ENCODE results near the gene STIM1.

Gene STIM1

GRCh38 chr11:3831378-3832239 is 23.9 kb upstream of the STIM1 start:
- no peak for DNase-seq

DNA sequence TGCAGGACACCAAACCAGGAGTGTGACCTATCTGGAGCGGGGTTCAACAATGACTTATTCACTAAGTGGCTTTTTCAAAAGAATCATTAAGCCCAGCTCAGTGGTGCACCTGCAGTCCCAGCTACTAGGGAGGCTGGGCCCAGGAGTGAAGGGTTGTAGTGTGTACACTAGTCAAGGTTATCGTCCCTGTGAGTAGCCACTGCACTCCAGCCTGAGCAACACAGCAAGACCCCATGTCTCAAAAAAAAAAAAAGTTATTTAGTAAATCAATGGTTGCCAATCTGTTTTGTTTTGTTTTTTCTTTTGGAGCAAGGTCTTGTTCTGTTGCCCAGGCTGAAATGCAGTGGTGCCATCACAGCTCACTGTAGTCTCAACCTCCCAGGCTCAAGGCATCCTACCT is 22.6 kb upstream of the STIM1 start:
- DNase-seq, result no peak

GRCh38 chr11:3833449-3833848 is 22.0 kb upstream of the STIM1 start:
- DNase-seq, result no peak

DNA sequence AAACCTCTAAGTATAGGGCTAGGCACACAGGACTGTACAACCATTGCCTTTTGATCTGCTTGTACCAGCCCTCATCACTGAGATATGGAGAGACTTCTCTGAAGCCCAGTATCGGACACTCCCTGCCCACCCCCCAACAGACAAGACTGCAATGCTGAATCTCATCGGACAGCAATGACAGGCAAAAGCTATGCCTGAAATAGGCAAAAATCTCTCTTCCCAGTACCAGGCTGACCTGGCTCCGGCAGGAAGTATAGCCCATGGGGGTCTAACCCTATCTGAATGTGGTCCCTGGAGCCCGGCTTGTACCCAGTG is 21.2 kb upstream of the STIM1 start:
- DNase-seq, result no peak

DNA sequence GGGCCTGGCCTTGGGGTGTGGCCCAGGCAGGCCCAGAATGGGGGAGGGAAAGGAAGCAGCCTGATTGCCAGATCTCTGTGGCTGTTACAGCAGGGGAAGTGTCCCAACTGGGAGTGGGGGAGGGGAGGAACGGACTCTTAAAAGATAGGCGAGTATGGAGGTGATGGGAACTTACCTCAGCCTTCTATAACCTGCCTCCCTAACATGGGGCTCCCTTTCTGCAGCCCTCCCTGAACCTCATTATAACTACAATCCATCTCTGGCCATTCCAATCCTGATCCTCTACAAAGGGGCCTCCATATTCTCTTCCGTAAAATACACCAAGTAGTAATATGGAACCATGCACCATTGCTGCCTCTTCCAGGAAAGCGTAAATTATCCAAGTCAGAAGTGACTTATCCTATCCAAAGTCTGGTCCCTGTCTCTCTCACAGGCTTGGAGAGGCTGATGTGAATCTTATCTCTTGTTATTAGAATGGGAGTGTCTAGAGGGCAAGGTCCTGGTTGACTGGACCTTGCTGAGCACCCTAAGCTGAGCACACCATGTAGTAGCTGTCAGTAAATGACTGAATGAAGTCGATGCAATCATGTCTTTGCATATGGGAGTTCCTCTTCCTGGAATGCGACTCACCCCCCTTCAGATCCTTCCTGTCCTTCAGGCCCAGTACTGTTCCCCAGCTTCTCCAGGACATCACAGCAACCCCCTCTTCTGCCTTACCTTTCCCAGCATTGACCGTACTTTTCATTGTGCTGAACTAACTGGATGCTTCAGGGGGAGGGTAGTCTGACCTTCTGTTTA is 20.6 kb upstream of the STIM1 start:
- DNase-seq, result peak; percentile 18

GRCh38 chr11:3835751-3836150 is 19.7 kb upstream of the STIM1 start:
- no peak for DNase-seq

- DNase-seq, result no peak
These were observed 18.6 kb upstream of the STIM1 start for GRCh38 chr11:3836903-3837302.

DNA sequence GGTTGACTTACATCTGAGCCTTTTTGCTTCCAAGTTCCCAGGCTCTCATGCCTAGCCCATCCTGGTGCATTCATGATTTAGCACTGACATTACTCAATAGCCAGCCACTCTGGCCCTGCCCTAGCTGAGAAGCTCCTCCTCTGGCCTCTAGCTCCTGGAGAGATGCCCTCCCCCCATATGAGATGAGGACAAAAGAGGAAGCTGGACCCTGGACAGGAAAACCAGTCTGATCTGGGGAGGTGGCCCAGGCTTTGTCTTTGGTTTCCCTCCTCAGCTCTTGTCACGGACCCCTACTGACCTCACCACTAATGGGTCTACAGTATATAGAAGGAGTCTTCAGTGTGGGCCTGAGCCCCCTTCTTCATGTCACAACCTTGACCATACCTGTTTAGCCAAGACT is 17.7 kb upstream of the STIM1 start:
- peak; percentile 21 for DNase-seq

- DNase-seq, result no peak
These were observed 17.0 kb upstream of the STIM1 start for GRCh38 chr11:3838504-3838903.

DNA sequence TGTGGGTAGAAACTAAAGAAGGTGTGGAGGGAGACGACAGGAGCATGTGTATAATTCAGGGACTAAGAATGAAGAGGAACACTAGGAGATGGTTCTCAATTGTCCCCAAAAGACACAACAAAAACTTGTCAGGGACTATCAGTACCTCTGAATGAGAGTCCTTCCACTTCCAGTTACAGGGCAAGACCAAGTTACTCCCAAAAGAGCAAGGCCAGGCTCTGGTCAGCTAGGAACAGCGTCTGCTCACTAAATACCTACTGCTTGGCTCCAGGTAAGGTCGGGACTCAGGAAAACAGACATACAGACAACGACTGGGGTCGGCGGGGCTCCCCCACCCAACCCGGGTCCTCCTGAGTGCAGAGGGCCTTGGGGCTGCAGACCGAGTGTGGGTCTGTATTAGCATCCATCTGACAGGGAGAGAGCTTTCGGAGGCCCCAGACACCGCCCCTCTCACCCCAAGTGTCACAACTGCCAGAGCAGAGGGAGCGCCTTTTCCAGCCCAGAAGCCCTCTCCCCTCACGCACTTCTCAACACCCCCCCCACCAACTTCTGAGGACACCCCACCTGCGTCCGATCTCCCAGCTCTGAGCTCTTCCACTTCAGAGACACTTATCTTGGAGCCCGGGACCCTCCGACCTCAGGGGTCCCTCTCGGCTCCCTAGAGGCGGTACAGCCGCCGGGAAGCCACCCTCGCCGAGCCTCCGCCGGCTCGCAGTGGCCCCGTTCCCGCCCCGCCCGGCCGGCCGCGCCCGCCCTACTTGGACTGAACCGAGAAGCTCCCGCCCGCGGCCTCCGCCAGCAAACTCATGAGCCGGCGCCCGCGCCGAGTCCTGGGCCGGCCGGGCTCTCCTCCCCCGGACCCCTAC is 15.2 kb upstream of the STIM1 start:
- no peak for DNase-seq

DNA sequence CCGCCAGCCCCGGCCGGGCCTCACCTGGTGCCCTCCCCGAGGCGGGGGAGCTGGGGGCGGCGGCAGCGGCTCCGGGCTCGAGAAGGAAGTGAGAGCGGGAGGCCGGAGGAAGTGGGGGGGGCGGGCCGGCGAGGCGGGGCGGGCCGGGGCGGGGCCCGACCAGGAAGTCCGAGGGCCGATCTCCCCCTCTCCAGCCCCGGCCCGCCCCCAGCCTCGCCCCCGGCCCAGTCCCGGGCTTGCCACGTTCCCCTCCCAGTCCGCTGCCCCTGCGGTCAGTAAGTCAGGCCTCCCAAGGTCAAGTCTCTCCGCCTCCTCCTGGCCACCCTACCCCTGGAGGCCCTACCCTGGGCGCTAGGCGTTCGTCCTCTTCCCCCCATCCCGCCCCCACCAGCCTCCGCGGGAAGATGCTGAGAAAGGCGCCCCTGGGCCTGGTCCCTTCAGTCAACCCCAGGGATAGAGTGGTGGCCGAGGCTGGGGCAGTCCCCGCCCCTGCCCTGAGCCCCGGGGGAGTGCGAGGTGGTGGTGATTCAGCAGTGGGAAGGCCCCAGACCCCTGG is 14.5 kb upstream of the STIM1 start, which contains the start of gene RHOG:
Gene RHOG, minus strand, starts transcription at position 90 of the 556 bp plus-strand sequence. CDS start 12,821 bp downstream, outside the sequence.
- peak; percentile 84 for DNase-seq

DNA sequence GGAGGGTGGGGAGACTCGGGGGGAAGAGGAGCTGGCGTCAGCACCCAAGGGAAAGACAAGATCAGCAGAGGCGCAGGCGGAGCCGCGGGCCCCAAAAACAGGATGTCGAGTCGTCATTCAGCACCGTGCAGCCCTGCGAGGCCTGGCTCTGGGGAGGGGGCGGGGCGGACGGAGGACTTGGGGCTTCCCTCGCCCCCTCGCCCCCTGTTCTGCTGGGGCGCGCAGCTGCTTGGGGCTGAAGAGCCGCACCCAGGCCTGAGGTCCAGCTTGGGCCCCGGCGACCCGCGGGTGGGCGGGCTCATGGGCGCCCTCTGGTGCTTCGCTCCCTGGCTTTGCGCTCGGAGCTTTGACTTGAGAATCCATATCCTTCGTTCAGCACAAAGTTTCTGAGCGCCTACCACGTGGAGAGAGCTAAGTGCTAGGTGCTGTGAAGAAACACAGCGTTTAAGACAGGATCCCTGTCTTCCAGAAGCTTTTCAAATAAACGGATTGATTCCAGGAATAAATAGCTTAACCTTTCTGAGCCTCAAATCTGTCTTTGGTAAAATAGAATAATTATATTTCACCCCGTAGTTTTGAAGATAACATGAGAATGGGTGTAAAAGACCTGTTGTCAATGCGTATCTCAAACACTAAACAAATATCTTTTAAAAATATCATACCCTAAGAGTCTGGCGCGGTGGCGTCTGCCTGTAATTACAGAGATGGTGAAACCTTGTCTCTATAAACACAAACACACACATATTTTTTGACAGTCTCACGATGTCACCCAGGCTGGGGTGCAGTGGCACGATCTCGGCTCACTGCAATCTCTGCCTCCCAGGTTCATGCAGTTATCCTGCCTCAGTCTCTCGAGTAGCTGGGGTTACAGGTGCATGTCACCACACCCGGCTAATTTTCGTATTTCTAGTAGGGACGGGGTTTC is 13.8 kb upstream of the STIM1 start:
- DNase-seq, result peak; percentile 81

DNA sequence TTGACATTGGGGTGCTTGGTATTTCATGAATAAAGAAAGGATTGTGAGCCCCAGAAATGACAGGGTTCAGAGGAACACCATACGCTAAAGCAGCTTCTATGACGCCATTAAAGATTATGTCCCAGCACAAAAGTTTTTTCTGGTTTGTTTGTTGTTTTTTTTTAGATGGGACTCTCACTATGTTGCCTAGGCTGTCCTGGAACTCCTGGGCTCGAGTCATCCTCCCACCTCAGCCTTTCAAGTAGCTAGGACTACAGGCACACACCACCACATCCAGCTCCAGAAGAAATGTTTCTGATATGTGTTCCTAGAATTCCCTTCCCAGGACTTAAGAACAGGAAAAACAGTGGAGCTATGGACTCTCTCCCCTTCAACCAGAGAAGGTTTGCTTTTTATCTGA is 12.1 kb upstream of the STIM1 start:
- no peak for DNase-seq

GRCh38 chr11:3845246-3845645 is 10.2 kb upstream of the STIM1 start:
- DNase-seq, result no peak

- no peak for DNase-seq
These were observed 9.8 kb upstream of the STIM1 start for GRCh38 chr11:3845670-3846069.

GRCh38 chr11:3849297-3849874 is 6.1 kb upstream of the STIM1 start:
- DNase-seq, result peak; percentile 40

DNA sequence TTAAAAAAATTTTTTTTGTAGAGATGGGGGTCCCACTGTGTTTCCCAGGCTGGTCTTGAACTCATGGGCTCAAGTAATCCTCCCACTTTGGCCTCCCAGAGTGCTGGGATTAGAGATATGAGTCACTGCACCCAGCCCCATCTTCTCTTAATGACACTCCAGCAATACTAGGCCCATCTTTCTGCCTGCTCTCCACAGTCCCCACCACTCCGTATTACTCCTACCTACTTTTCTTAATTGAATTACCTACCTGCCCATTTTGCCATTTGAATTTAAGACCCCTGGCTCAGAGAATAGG is 2.0 kb upstream of the STIM1 start:
- DNase-seq, result no peak

DNA sequence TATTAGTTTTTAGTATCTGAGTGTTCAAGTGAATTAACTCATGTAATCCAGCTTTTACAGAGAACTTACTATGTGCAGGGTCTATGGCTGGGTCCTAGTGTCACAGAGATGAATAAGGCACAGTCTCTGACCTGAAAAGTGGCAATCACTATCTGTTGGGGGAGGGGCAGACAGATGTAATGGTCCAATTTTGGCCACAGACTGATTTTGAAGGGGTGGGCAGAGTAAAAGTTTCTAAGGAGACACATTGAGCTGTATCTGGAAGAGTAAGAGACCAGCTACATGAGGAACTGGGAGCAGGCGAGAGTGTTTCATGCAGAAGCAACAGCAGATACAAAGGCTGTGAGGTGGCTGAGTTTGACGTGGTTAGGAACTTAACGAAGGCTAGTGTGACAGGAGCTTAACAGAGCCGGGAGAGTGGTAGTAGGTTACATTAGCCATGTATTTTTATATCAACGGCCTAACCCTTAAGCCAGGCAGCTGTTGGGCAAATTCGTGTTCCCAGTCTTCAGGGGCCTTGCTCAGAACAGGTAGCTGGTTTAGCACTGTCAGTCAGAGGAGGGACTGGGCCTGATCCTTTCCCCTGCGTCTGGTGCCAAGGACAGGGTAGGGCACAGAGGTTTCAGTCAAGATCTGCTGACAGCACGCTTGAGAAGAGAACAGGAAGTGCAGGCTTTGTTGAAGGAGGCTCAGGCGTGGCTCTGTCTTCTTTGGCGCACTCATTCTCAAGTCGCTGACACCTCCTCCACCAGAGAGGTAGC is 1.4 kb upstream of the STIM1 start:
- DNase-seq, result no peak

- DNase-seq, result no peak
These were observed 846 bp upstream of the STIM1 start for GRCh38 chr11:3854660-3854976.

GRCh38 chr11:3855808-3856491 is 486 bp downstream of the STIM1 start:
- no peak for DNase-seq

Data from fibroblast of skin of right quadriceps (primary cell).